ENCODE measurements around the gene ADAM23. TPM values are rescaled to one million over a fixed set of nuclear protein-coding genes. Genes with fewer than 3 reads are reported as not detected.

ADAM23 gene
- total RNA-seq, 1 donor from 2014 or later, result 0.86 TPM

DNA sequence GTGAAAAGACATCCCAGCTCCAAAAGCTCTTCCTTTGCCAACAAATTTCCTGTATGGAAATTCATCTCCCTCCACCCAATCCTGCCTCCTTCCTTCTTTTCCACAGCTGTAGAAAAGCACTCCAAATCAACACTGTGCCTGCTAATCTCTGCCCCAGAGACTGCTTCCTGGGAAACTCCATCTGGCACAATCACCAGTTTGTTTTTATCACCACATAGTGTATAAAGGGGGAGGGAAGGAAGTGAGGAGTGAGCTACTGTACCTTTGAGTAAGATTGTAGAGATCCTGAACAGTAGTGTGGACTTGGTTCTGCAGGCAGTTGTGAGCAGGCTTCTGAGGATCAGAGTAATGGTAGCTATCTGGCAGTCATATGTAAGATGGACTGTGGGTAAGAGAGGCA lies 184.3 kb downstream of the ADAM23 start:
- Mint-ChIP-seq H3K27me3 (peaks cover 8% of the 10 kb centered on the region), H3K4me3 (no peak overlapping the region), H3K36me3 (ENCODE audit: low read depth) (no peaks in the 10 kb centered on the region), H3K9me3 (no peaks in the 10 kb centered on the region), H3K4me1 (no peaks in the 10 kb centered on the region), H3K27ac (no peak overlapping the region)
- ATAC-seq (ENCODE audit: low read depth) (no peak), DNase-seq (no peak)
- intact Hi-C loops (cut with micrococcal nuclease), result no loop called here
- POLR2A ChIA-PET, result no interaction called here
- TF ChIP-seq, protein P1, sequence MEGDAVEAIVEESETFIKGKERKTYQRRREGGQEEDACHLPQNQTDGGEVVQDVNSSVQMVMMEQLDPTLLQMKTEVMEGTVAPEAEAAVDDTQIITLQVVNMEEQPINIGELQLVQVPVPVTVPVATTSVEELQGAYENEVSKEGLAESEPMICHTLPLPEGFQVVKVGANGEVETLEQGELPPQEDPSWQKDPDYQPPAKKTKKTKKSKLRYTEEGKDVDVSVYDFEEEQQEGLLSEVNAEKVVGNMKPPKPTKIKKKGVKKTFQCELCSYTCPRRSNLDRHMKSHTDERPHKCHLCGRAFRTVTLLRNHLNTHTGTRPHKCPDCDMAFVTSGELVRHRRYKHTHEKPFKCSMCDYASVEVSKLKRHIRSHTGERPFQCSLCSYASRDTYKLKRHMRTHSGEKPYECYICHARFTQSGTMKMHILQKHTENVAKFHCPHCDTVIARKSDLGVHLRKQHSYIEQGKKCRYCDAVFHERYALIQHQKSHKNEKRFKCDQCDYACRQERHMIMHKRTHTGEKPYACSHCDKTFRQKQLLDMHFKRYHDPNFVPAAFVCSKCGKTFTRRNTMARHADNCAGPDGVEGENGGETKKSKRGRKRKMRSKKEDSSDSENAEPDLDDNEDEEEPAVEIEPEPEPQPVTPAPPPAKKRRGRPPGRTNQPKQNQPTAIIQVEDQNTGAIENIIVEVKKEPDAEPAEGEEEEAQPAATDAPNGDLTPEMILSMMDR (IDR thresholded peaks at IDR 0.05), result no peak
- CTCF ChIA-PET, result no interaction called here

DNA sequence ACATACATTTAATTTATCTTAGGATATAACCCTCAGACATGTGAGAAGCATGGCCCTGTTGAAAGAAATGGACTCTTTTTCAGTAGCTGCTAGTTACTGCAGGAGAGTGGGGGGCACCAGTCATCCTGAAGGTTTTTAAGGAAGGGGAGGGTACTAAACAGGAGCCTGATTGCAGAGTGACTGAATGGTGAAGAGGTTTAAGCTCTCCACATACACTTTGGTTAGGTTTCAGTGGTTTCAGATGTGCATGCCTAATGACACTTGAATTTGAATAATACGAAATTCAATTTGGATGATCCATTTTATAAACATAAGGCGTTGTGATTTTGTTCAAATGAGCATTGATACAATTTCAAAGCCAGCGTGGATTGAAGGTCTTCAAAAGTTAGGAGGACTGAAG lies 188.0 kb downstream of the ADAM23 start:
- Mint-ChIP-seq H3K9me3 (no peaks in the 10 kb centered on the region), H3K27me3 (peaks cover 11% of the 10 kb centered on the region), H3K4me3 (no peak overlapping the region), H3K36me3 (ENCODE audit: low read depth) (no peaks in the 10 kb centered on the region), H3K4me1 (no peaks in the 10 kb centered on the region), H3K27ac (no peak overlapping the region)
- ATAC-seq (ENCODE audit: low read depth) (no peak), DNase-seq (no peak)
- intact Hi-C loops (cut with micrococcal nuclease), result no loop called here
- TF ChIP-seq, protein P1 (IDR thresholded peaks at IDR 0.05), result no peak
- ChIA-PET POLR2A (no interaction called here), CTCF (no interaction called here)

DNA sequence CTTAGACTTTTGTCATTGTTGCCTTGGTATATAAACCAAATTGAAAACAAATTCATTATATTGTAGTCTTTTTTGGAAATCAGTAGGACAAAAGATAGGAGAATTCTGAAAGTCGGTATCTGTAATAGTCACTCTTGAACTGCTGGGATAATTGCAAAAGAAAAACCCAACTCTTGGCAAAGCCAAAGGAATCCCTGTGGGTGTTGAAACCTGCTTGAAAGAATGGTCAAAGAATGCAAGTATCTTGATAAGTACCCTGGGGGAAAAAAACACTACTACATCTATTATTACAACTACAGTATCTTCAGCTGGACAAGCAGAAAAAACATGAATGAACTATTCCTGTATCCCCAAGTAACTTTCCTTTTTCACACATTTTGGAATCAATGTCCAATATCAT lies 191.7 kb downstream of the ADAM23 start:
- ChIA-PET POLR2A (no interaction called here), CTCF (no interaction called here)
- no peak for ATAC-seq (ENCODE audit: low read depth)
- TF ChIP-seq, protein P1 (IDR thresholded peaks at IDR 0.05), result no peak
- H3K4me1 Mint-ChIP-seq, result no peaks in the 10 kb centered on the region
- intact Hi-C loops (cut with micrococcal nuclease), result no loop called here
- peaks cover 6% of the 10 kb centered on the region for H3K27me3 Mint-ChIP-seq
- no peaks in the 10 kb centered on the region for H3K36me3 Mint-ChIP-seq (ENCODE audit: low read depth)
- no peak overlapping the region for H3K27ac Mint-ChIP-seq
- DNase-seq, result no peak
- H3K9me3 Mint-ChIP-seq, result no peaks in the 10 kb centered on the region
- H3K4me3 Mint-ChIP-seq, result no peak overlapping the region

DNA sequence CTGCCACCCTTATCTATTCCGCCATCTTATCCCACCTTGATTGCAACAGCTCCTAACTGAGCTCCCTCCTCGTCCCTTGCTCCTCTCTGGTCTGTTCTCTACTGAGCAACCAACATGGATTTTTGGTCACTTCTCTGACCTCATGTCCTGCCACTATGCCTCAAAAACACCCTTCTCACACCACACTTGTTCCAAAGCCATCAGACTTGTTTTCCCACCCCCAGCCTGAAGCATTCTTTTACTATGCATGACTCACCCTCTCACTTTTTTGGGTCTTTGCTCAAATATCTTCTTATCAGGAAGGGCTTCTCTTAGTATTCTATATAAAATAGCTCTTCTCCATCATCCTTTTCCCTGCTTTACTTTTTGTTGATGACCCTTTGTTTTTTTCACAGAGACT lies 196.3 kb downstream of the ADAM23 start:
- no peaks in the 10 kb centered on the region for H3K9me3 Mint-ChIP-seq
- POLR2A ChIA-PET, result no interaction called here
- no peaks in the 10 kb centered on the region for H3K36me3 Mint-ChIP-seq (ENCODE audit: low read depth)
- intact Hi-C loops (cut with micrococcal nuclease), result no loop called here
- no peak overlapping the region for H3K27ac Mint-ChIP-seq
- H3K4me1 Mint-ChIP-seq, result no peaks in the 10 kb centered on the region
- TF ChIP-seq, protein P1 (IDR thresholded peaks at IDR 0.05), result no peak
- no peak overlapping the region for H3K4me3 Mint-ChIP-seq
- ATAC-seq (ENCODE audit: low read depth), result no peak
- CTCF ChIA-PET, result no interaction called here
- DNase-seq, result no peak
- peaks cover 18% of the 10 kb centered on the region for H3K27me3 Mint-ChIP-seq

DNA sequence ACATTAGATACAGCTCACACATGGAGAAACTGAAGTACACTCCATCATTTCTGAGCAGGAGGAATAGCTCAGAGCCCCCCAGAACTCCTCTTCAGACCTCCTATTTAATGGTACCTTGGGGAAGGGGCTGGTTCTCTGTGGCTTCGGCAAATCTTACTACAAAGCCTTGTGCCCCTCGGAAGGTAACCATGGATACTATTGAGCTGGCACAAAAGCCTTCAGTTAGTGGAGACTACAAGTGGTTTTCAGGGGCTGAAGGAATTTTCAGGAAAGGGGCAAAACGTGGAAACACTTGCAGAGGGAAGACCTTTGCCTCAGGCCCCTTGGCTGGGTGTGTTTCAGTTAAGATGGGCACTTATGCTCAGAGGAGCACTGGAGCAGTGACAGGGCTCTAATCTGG lies 197.9 kb downstream of the ADAM23 start:
- Mint-ChIP-seq H3K27me3 (peaks cover 18% of the 10 kb centered on the region), H3K9me3 (no peaks in the 10 kb centered on the region), H3K36me3 (ENCODE audit: low read depth) (no peaks in the 10 kb centered on the region), H3K27ac (no peak overlapping the region), H3K4me1 (no peaks in the 10 kb centered on the region), H3K4me3 (no peak overlapping the region)
- ChIA-PET CTCF (no interaction called here), POLR2A (no interaction called here)
- intact Hi-C loops (cut with micrococcal nuclease), result no loop called here
- ATAC-seq (ENCODE audit: low read depth) (no peak), DNase-seq (no peak)
- TF ChIP-seq, protein P1 (IDR thresholded peaks at IDR 0.05), result no peak
